A549 (cell line): ENCODE measurements around the gene RALBP1. TPM values are rescaled to one million over a fixed set of nuclear protein-coding genes. Genes with fewer than 3 reads are reported as not detected.

Experiments used
- ATAC-seq, 2 experiments: fragments of 200-7000 bp in 1 of 2; fragments of >200 bp in 1 of 2; cut with Nextera tagmentation in 1 of 2; cut with Tn5 transposase in 1 of 2; 3 replicates each; pipeline versions ENCODE4 v1.8.0 to v1.9.1; 2018 to 2020; ENCODE audit warnings: mild to moderate bottlenecking in 1 of 2, moderate library complexity in 1 of 2
- CTCF ChIA-PET: fragments of 300-600 bp; sonication (Branson Sonifier 250); formaldehyde crosslinking; extraction: SDS; loops from one replicate; lab custom pipeline; 2021; ENCODE audit warnings: antibody characterized with exemption, inconsistent platforms; lab: Yijun Ruan, JAX
- POLR2A ChIA-PET: fragments of 350-600 bp; formaldehyde crosslinking; extraction: SDS; loops from one replicate; lab custom pipeline; 2021; ENCODE audit warnings: antibody characterized with exemption, inconsistent platforms; lab: Yijun Ruan, JAX
- DNase-seq, 2 experiments: peaks; one replicate each; pipeline versions ENCODE4 v3.0.0 to v3.0.0-alpha.2; 2011 to 2016; ENCODE audit warnings: low read depth in 1 of 2, low spot score in 1 of 2
- FAIRE-seq: peaks from 2 replicates; lab custom pipeline; 2011; peaks lifted over from hg19 to GRCh38; lab: Jason Lieb, UNC
- H3K27ac ChIP-seq, 2 experiments: fragments of >200 bp; sonication (Bioruptor Twin); formaldehyde crosslinking; 3 replicates each; pipeline ENCODE4 v1.5.1; 2016 to 2017
- H3K4me1 ChIP-seq: fragments of >200 bp; sonication (Bioruptor Twin); formaldehyde crosslinking; 3 replicates; pipeline ENCODE4 v1.6.1; 2016
- H3K4me2 ChIP-seq: fragments of >200 bp; sonication (Bioruptor Twin); formaldehyde crosslinking; 3 replicates; pipeline ENCODE4 v1.6.1; 2016
- H3K4me3 ChIP-seq: fragments of >200 bp; sonication (Bioruptor Twin); formaldehyde crosslinking; 3 replicates; pipeline ENCODE4 v1.5.1; 2016
- H3K9me3 ChIP-seq: fragments of >200 bp; sonication (Bioruptor Twin); formaldehyde crosslinking; 3 replicates; pipeline ENCODE4 v1.6.1; 2016
- BCL3 ChIP-seq: fragments of >200 bp; sonication (Bioruptor Twin); formaldehyde crosslinking; IDR thresholded peaks from 3 replicates; pipeline ENCODE4 v1.6.1; 2016
- BHLHE40 ChIP-seq: IDR thresholded peaks from 2 replicates; pipeline ENCODE4 v1.6.1; 2012; ENCODE audit warnings: low read depth, low read length, inconsistent platforms
- CHD2 ChIP-seq: fragments of 150-350 bp; IDR thresholded peaks from 2 replicates; pipeline ENCODE4 v1.6.1; 2014; ENCODE audit warnings: low read length; ENCODE audit not compliant: partially characterized antibody
- CHD4 ChIP-seq: fragments of 200-600 bp; sonication (generic); IDR thresholded peaks from 2 replicates; pipeline ENCODE4 v1.6.1; 2016; ENCODE audit warnings: antibody characterized with exemption, mild to moderate bottlenecking, borderline replicate concordance
- CTCF ChIP-seq: fragments of >200 bp; sonication (Bioruptor Twin); formaldehyde crosslinking; IDR thresholded peaks from 3 replicates; pipeline ENCODE4 v1.5.1; 2016
- E2F6 ChIP-seq: IDR thresholded peaks from 2 replicates; pipeline ENCODE4 v1.6.1; 2012; ENCODE audit warnings: low read depth, borderline replicate concordance
- EHF ChIP-seq: fragments of 250-450 bp; sonication (Bioruptor Pico); IDR thresholded peaks from 2 replicates; pipeline ENCODE4 v1.5.0; 2020; ENCODE audit warnings: mild to moderate bottlenecking
- EP300 ChIP-seq, 2 experiments: fragments of >200 bp; sonication (Bioruptor Twin); formaldehyde crosslinking; IDR thresholded peaks; 2 replicates in 1 of 2; 3 replicates in 1 of 2; pipeline ENCODE4 v1.6.1; 2016 to 2017
- FOSB ChIP-seq: fragments of 250-450 bp; sonication (Bioruptor Pico); IDR thresholded peaks from 2 replicates; pipeline ENCODE4 v1.5.0; 2020; ENCODE audit warnings: mild to moderate bottlenecking, moderate library complexity
- GATA3 ChIP-seq: IDR thresholded peaks from 2 replicates; pipeline ENCODE4 v1.6.1; 2012; ENCODE audit warnings: borderline replicate concordance
- HEYL ChIP-seq: fragments of 250-450 bp; sonication (Bioruptor Pico); IDR thresholded peaks from 2 replicates; pipeline ENCODE4 v1.8.0; 2021; ENCODE audit warnings: mild to moderate bottlenecking, moderate library complexity
- JUNB ChIP-seq: fragments of >200 bp; sonication (Bioruptor Twin); formaldehyde crosslinking; IDR thresholded peaks from 2 replicates; pipeline ENCODE4 v1.6.1; 2016
- KDM1A ChIP-seq: fragments of 200-600 bp; sonication (generic); IDR thresholded peaks from 2 replicates; pipeline ENCODE4 v1.6.1; 2016; ENCODE audit warnings: low read depth, mild to moderate bottlenecking
- MAFK ChIP-seq: fragments of 450-650 bp; IDR thresholded peaks from 2 replicates; pipeline ENCODE4 v1.6.1; 2014; ENCODE audit not compliant: partially characterized antibody
- MAZ ChIP-seq: fragments of 150-350 bp; IDR thresholded peaks from 2 replicates; pipeline ENCODE4 v1.6.1; 2014; ENCODE audit warnings: antibody characterized with exemption, low read depth, low read length, borderline replicate concordance
- NR3C1 ChIP-seq: fragments of >200 bp; sonication (Bioruptor Twin); formaldehyde crosslinking; IDR thresholded peaks from 3 replicates; pipeline ENCODE4 v1.6.1; 2017
- POLR2A ChIP-seq: IDR thresholded peaks from 2 replicates; pipeline ENCODE4 v1.6.1; 2012; ENCODE audit warnings: mild to moderate bottlenecking, low read length
- RNF2 ChIP-seq: fragments of 200-600 bp; sonication (generic); IDR thresholded peaks from 2 replicates; pipeline ENCODE4 v1.6.1; 2016; ENCODE audit warnings: low read depth, mild to moderate bottlenecking, antibody characterized with exemption, moderate library complexity, borderline replicate concordance
- SMC3 ChIP-seq: fragments of >200 bp; sonication (Bioruptor Twin); formaldehyde crosslinking; IDR thresholded peaks from 3 replicates; pipeline ENCODE4 v1.6.1; 2018; ENCODE audit warnings: inconsistent platforms
- SREBF2 ChIP-seq: fragments of 450-650 bp; IDR thresholded peaks from 2 replicates; pipeline ENCODE4 v1.6.1; 2014; ENCODE audit warnings: mild to moderate bottlenecking, moderate library complexity
- TFCP2L1 ChIP-seq: fragments of 250-450 bp; sonication (Bioruptor Pico); IDR thresholded peaks from 2 replicates; pipeline ENCODE4 v1.5.0; 2021; ENCODE audit warnings: mild to moderate bottlenecking
- TP53 ChIP-seq: fragments of 250-450 bp; sonication (Bioruptor Pico); IDR thresholded peaks from 2 replicates; pipeline ENCODE4 v1.5.0; 2021; ENCODE audit warnings: mild to moderate bottlenecking, moderate library complexity
- USF2 ChIP-seq: fragments of 450-650 bp; IDR thresholded peaks from 2 replicates; pipeline ENCODE4 v1.6.1; 2014; ENCODE audit warnings: antibody characterized with exemption
- WGBS: methylation state at CpG from one replicate; pipeline ENCODE4 v1.1.6; 2017; ENCODE audit errors: missing lambda C conversion rate; 5-methylcytosine and 5-hydroxymethylcytosine counted together
- polyA plus RNA-seq, 4 experiments: library from polyadenylated mRNA; depleted of rRNA in 3 of 4; stranded (reverse); fragments of >200 nt; fragmentation: RNase III in 1 of 4; extraction: RNeasy Plus Mini Kit Qiagen cat#74134 plus additional on column Dnase treatment in 1 of 4; gene quantifications; 2 replicates in 3 of 4; 3 replicates in 1 of 4; pipeline ENCODE4 v1.2.3, GENCODE V29; 2011 to 2017
- TF ChIP-seq, protein P1 (sequence below): fragments of >200 bp; sonication (Bioruptor Twin); formaldehyde crosslinking; IDR thresholded peaks from 2 replicates; pipeline ENCODE4 v1.6.1; 2016
- TF ChIP-seq, protein P2 (sequence below): fragments of 200-600 bp; sonication (generic); IDR thresholded peaks from 2 replicates; pipeline ENCODE4 v1.6.1; 2016; ENCODE audit warnings: antibody characterized with exemption, mild to moderate bottlenecking, moderate library complexity

RALBP1 gene
- polyA plus RNA-seq, 2 of the 4 experiments (the other 2 are of a cell fraction): 35.6 to 38.2 TPM

DNA sequence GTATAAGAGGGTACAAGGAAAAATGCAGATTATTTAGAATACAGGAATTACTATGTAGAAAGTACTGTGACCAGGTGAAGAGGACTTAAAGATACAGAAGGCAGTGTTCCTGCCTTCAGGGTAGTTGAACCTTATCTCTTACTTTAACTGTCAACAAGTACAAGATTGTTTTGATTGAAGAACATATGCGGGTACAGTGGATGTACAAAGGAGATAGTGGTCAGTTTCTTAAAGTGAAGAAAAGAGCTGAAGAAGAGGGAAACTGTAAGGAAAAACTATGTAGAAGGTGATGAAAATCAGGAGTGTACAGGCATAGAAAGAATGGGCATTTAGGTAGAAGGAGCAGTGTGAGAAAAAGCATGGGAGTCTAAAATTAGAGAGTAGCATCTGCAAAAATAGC is 2.2 kb downstream of the RALBP1 start:
- CTCF ChIA-PET: no interaction called here
- H3K4me3 ChIP-seq: no peak overlapping the region
- 69% methylated on average over 1 of the region's 1 CpG for WGBS

GRCh38 chr18:9478545-9478944 is 3.2 kb downstream of the RALBP1 start:
- CTCF ChIA-PET: no interaction called here
- no peaks in the 10 kb centered on the region for H3K9me3 ChIP-seq
- peaks cover 11% of the 10 kb centered on the region; the same call in 2 of the 3 replicates for H3K4me1 ChIP-seq
- H3K27ac ChIP-seq: no peak overlapping the region
- DNase-seq: no peak
- H3K4me3 ChIP-seq: no peak overlapping the region
- no peak overlapping the region for H3K4me2 ChIP-seq
- no peak for FAIRE-seq
- ATAC-seq: no peak
- TF ChIP-seq TP53 (CRISPR knock-in tag) (no peak), CTCF (no peak), SREBF2 (no peak), CHD2 (no peak), EHF (CRISPR knock-in tag) (no peak), GATA3 (no peak), POLR2A (no peak), TFCP2L1 (CRISPR knock-in tag) (no peak), E2F6 (no peak), MAFK (no peak), BHLHE40 (no peak), EP300 (IDR thresholded peaks at IDR 0.05) (no peak), USF2 (no peak), RNF2 (no peak)
- POLR2A ChIA-PET: no interaction called here
- 97% methylated on average over 23 of the region's 31 CpGs for WGBS

More for the DNA sequence above, 2.2 kb downstream of the RALBP1 start:
- Histone ChIP-seq H3K27ac (no peak overlapping the region), H3K9me3 (no peaks in the 10 kb centered on the region)
- no peak for FAIRE-seq
- no peak for TF ChIP-seq RNF2
- no peak for TF ChIP-seq JUNB
- no peak for TF ChIP-seq FOSB (CRISPR knock-in tag)
- no peak for TF ChIP-seq KDM1A
- no peak for TF ChIP-seq BCL3
- TF ChIP-seq TFCP2L1 (CRISPR knock-in tag): no peak
- no peak for TF ChIP-seq HEYL
- TF ChIP-seq EHF (CRISPR knock-in tag): no peak
- no peak for TF ChIP-seq CHD4
- TF ChIP-seq NR3C1: no peak
- no peak for TF ChIP-seq SREBF2
- no peak for TF ChIP-seq TP53 (CRISPR knock-in tag)
- TF ChIP-seq, protein P1, sequence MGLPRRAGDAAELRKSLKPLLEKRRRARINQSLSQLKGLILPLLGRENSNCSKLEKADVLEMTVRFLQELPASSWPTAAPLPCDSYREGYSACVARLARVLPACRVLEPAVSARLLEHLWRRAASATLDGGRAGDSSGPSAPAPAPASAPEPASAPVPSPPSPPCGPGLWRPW: no peak
- TF ChIP-seq POLR2A: no peak
- no peak for TF ChIP-seq SMC3
- TF ChIP-seq, protein P2, sequence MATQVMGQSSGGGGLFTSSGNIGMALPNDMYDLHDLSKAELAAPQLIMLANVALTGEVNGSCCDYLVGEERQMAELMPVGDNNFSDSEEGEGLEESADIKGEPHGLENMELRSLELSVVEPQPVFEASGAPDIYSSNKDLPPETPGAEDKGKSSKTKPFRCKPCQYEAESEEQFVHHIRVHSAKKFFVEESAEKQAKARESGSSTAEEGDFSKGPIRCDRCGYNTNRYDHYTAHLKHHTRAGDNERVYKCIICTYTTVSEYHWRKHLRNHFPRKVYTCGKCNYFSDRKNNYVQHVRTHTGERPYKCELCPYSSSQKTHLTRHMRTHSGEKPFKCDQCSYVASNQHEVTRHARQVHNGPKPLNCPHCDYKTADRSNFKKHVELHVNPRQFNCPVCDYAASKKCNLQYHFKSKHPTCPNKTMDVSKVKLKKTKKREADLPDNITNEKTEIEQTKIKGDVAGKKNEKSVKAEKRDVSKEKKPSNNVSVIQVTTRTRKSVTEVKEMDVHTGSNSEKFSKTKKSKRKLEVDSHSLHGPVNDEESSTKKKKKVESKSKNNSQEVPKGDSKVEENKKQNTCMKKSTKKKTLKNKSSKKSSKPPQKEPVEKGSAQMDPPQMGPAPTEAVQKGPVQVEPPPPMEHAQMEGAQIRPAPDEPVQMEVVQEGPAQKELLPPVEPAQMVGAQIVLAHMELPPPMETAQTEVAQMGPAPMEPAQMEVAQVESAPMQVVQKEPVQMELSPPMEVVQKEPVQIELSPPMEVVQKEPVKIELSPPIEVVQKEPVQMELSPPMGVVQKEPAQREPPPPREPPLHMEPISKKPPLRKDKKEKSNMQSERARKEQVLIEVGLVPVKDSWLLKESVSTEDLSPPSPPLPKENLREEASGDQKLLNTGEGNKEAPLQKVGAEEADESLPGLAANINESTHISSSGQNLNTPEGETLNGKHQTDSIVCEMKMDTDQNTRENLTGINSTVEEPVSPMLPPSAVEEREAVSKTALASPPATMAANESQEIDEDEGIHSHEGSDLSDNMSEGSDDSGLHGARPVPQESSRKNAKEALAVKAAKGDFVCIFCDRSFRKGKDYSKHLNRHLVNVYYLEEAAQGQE: no peak
- no peak for TF ChIP-seq MAZ
- TF ChIP-seq, all 56 proteins: peak for 0
- DNase-seq (no peak), ATAC-seq (no peak)
- Histone ChIP-seq H3K4me2 (no peak overlapping the region), H3K4me1 (peaks cover 11% of the 10 kb centered on the region; the same call in 2 of the 3 replicates)
- POLR2A ChIA-PET: no interaction called here
